ENCODE measurements around the gene ARFGEF2. TPM values are rescaled to one million over a fixed set of nuclear protein-coding genes. Genes with fewer than 3 reads are reported as not detected.

Gene ARFGEF2
- total and polyA plus RNA-seq, 2 experiments from 2014 or later, result 10.9 to 48.0 TPM

- WGBS (ENCODE audit: low lambda C conversion rate, missing lambda C conversion rate), result 11% methylated on average over 31 of the region's 34 CpGs
- DNase-seq (ENCODE audit: low spot score), result peak; percentile 75
- H3K9me2 ChIP-seq (replicated peaks; ENCODE audit: insufficient read depth), result no peaks in the 10 kb centered on the region
Measured at GRCh38 chr20:48921883-48922820, 641 bp downstream of the ARFGEF2 start.

DNA sequence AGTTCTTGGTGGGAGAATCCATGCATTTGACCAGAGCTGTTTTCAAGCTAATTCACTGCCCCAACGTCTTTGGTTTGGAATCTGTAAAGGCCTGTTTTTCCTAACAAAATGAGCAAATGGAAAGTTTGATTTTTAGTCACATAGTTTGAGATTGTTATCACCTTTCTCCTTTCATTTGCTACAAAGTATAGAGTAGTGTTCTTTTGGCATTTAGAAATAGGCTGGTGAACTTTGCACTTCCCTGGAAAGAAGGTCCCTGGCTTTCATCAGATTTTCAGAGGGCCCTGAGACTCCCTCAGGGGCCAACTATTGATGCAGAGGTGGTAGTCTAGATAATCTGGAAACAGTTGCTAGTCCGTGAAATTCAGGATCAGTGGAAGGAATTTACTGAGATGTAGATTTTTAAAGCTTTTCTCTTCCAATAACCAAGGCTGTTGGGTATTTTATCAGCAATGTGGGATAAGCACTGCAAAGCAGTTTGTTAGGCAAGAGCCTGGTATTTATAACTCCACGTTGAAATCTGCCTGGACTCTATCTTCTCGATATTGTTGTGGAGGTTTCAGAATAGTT, 1.7 kb downstream of the ARFGEF2 start:
- peaks cover 67% of the 10 kb centered on the region for H3K79me2 ChIP-seq
- H3K4me3 ChIP-seq, result peak overlapping the region; percentile 85
- WGBS (ENCODE audit: low lambda C conversion rate, missing lambda C conversion rate), result 18% methylated on average over 4 of the region's 4 CpGs
- peak overlapping the region; percentile 91 for H3K4me2 ChIP-seq
- peak overlapping the region; percentile 98 for H3K27ac ChIP-seq
- peaks cover 32% of the 10 kb centered on the region for H4K20me1 ChIP-seq (ENCODE audit: insufficient read depth, poor library complexity, severe bottlenecking)
- TF ChIP-seq, protein P1, sequence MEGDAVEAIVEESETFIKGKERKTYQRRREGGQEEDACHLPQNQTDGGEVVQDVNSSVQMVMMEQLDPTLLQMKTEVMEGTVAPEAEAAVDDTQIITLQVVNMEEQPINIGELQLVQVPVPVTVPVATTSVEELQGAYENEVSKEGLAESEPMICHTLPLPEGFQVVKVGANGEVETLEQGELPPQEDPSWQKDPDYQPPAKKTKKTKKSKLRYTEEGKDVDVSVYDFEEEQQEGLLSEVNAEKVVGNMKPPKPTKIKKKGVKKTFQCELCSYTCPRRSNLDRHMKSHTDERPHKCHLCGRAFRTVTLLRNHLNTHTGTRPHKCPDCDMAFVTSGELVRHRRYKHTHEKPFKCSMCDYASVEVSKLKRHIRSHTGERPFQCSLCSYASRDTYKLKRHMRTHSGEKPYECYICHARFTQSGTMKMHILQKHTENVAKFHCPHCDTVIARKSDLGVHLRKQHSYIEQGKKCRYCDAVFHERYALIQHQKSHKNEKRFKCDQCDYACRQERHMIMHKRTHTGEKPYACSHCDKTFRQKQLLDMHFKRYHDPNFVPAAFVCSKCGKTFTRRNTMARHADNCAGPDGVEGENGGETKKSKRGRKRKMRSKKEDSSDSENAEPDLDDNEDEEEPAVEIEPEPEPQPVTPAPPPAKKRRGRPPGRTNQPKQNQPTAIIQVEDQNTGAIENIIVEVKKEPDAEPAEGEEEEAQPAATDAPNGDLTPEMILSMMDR (IDR thresholded peaks at IDR 0.05; ENCODE audit: poor library complexity), result no peak
- TF ChIP-seq EZH2phosphoT487 (IDR thresholded peaks at IDR 0.05; ENCODE audit: low read depth, severe bottlenecking, unreplicated experiment) (no peak), EZH2 (IDR thresholded peaks at IDR 0.05; ENCODE audit: borderline replicate concordance) (no peak)
- H3K4me1 ChIP-seq (ENCODE audit: insufficient read depth), result peaks cover 21% of the 10 kb centered on the region
- H3K9me2 ChIP-seq (replicated peaks; ENCODE audit: insufficient read depth), result no peaks in the 10 kb centered on the region
- H3K27me3 ChIP-seq, result no peaks in the 10 kb centered on the region
- no peaks in the 10 kb centered on the region for H3K36me3 ChIP-seq (replicated peaks; ENCODE audit: insufficient read depth, low read depth)
- H2AFZ ChIP-seq, result no peak overlapping the region
- no peaks in the 10 kb centered on the region for H3K9me3 ChIP-seq (ENCODE audit: low read depth)
- no peak for DNase-seq (ENCODE audit: low spot score)

More at GRCh38 chr20:48921883-48922820, 641 bp downstream of the ARFGEF2 start:
- H3K36me3 ChIP-seq (replicated peaks; ENCODE audit: insufficient read depth, low read depth), result no peaks in the 10 kb centered on the region
- H3K4me3 ChIP-seq, result peak overlapping the region; percentile 85
- peaks cover 58% of the 10 kb centered on the region for H3K79me2 ChIP-seq
- H4K20me1 ChIP-seq (ENCODE audit: insufficient read depth, poor library complexity, severe bottlenecking), result peaks cover 24% of the 10 kb centered on the region
- peak overlapping the region; percentile 98 for H3K27ac ChIP-seq
- peaks cover 21% of the 10 kb centered on the region for H3K4me1 ChIP-seq (ENCODE audit: insufficient read depth)
- no peaks in the 10 kb centered on the region for H3K27me3 ChIP-seq
- H2AFZ ChIP-seq, result peak overlapping the region; percentile 46
- H3K4me2 ChIP-seq, result peak overlapping the region; percentile 91
- H3K9me3 ChIP-seq (ENCODE audit: low read depth), result no peaks in the 10 kb centered on the region
- TF ChIP-seq EZH2phosphoT487 (IDR thresholded peaks at IDR 0.05; ENCODE audit: low read depth, severe bottlenecking, unreplicated experiment) (no peak), EZH2 (IDR thresholded peaks at IDR 0.05; ENCODE audit: borderline replicate concordance) (no peak)
- TF ChIP-seq, protein P1 (IDR thresholded peaks at IDR 0.05; ENCODE audit: poor library complexity), result no peak

GRCh38 chr20:48924756-48925109, 3.2 kb downstream of the ARFGEF2 start:
- peaks cover 78% of the 10 kb centered on the region for H3K79me2 ChIP-seq
- WGBS (ENCODE audit: low lambda C conversion rate, missing lambda C conversion rate), result 81% methylated on average over 3 of the region's 3 CpGs

More at GRCh38 chr20:48924756-48925109, 3.2 kb downstream of the ARFGEF2 start:
- TF ChIP-seq, protein P1 (IDR thresholded peaks at IDR 0.05; ENCODE audit: poor library complexity), result no peak
- TF ChIP-seq EZH2phosphoT487 (IDR thresholded peaks at IDR 0.05; ENCODE audit: low read depth, severe bottlenecking, unreplicated experiment) (no peak), EZH2 (IDR thresholded peaks at IDR 0.05; ENCODE audit: borderline replicate concordance) (no peak)
- Histone ChIP-seq H3K27ac (peak overlapping the region; percentile 47), H2AFZ (no peak overlapping the region), H4K20me1 (ENCODE audit: insufficient read depth, poor library complexity, severe bottlenecking) (peaks cover 39% of the 10 kb centered on the region), H3K36me3 (replicated peaks; ENCODE audit: insufficient read depth, low read depth) (no peaks in the 10 kb centered on the region), H3K4me2 (peak overlapping the region; percentile 91), H3K4me3 (no peak overlapping the region), H3K9me3 (ENCODE audit: low read depth) (no peaks in the 10 kb centered on the region), H3K27me3 (no peaks in the 10 kb centered on the region), H3K4me1 (ENCODE audit: insufficient read depth) (peaks cover 27% of the 10 kb centered on the region), H3K9me2 (replicated peaks; ENCODE audit: insufficient read depth) (no peaks in the 10 kb centered on the region)
- DNase-seq (ENCODE audit: low spot score), result no peak
